HG02981 (cell line): ENCODE results near the gene STH.

Source experiments
- ATAC-seq: cut with Tn5 transposase; IDR thresholded peaks from one replicate; pipeline ENCODE4 v1.9.1; 2021; ENCODE audit warnings: mild to moderate bottlenecking, moderate library complexity; ENCODE audit not compliant: unreplicated experiment

The STH gene

DNA sequence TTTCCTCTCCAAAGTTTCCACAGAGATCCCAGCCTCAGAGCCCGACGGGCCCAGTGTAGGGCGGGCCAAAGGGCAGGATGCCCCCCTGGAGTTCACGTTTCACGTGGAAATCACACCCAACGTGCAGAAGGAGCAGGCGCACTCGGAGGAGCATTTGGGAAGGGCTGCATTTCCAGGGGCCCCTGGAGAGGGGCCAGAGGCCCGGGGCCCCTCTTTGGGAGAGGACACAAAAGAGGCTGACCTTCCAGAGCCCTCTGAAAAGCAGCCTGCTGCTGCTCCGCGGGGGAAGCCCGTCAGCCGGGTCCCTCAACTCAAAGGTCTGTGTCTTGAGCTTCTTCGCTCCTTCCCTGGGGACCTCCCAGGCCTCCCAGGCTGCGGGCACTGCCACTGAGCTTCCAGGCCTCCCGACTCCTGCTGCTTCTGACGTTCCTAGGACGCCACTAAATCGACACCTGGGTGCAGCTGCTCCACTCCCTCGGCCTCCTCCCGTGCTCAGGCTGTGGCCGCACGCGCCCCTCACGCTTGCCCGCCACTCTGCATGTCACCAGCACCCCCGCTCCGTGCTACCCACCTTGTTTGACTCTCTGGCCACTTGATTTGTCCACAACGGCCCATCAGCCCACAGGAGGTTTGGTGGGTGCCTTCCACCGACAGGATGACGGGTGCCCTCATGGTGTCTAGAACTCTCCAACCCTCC, 15.3 kb upstream of the STH start:
- ATAC-seq = no peak

GRCh38 chr17:45984368-45984767, 14.7 kb upstream of the STH start:
- no peak for ATAC-seq

DNA sequence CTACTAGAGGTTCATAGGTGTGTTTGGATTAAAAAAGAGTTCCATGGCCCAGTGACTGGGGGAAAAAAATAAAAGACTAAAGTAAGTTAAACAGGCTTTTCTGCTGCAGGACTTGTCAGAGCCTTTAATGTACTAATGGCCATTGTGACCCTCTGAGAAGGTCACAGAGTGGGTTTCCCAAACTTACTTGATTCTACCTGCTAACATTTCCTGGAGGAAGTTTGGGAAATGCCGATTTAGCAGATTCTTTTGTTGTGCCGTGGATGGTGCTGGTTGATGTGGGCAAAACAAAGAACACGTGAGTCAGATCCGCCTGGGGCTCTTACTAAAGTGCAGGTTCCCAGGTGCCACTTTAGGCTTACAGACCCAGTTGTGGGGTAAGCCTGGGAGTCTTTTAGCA, 13.6 kb upstream of the STH start:
- ATAC-seq = no peak

GRCh38 chr17:45986056-45986455, 13.0 kb upstream of the STH start:
- no peak for ATAC-seq

- no peak for ATAC-seq
These were observed 11.3 kb upstream of the STH start for GRCh38 chr17:45987706-45988105.

DNA sequence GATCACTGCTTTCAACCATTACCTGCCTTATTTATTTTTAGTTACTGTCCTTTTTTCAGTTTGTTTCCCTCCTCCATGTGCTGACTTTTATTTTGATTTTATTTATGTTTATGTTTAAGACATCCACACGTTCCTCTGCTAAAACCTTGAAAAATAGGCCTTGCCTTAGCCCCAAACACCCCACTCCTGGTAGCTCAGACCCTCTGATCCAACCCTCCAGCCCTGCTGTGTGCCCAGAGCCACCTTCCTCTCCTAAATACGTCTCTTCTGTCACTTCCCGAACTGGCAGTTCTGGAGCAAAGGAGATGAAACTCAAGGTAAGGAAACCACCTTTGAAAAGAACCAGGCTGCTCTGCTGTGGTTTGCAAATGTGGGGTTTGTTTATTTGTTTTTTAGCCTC, 9.3 kb upstream of the STH start:
- no peak for ATAC-seq

GRCh38 chr17:45990886-45991285, 8.2 kb upstream of the STH start:
- no peak for ATAC-seq

DNA sequence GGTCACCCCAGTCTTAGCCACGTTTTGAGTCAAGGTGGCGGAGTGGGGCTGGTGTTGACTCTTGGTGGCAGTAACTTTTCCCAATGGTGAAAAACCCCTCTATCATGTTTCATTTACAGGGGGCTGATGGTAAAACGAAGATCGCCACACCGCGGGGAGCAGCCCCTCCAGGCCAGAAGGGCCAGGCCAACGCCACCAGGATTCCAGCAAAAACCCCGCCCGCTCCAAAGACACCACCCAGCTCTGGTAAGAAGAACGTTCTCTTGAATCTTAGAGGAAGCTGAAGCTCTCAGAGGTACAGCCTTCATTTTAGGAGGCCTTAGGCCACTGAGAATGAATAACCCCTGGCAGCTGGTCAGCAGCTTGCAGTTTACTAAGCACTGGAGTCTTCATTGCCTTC, 7.7 kb upstream of the STH start:
- no peak for ATAC-seq

- ATAC-seq = no peak
These were observed 6.9 kb upstream of the STH start for GRCh38 chr17:45992175-45992574.

GRCh38 chr17:45992904-45993303, 6.1 kb upstream of the STH start:
- ATAC-seq = no peak

DNA sequence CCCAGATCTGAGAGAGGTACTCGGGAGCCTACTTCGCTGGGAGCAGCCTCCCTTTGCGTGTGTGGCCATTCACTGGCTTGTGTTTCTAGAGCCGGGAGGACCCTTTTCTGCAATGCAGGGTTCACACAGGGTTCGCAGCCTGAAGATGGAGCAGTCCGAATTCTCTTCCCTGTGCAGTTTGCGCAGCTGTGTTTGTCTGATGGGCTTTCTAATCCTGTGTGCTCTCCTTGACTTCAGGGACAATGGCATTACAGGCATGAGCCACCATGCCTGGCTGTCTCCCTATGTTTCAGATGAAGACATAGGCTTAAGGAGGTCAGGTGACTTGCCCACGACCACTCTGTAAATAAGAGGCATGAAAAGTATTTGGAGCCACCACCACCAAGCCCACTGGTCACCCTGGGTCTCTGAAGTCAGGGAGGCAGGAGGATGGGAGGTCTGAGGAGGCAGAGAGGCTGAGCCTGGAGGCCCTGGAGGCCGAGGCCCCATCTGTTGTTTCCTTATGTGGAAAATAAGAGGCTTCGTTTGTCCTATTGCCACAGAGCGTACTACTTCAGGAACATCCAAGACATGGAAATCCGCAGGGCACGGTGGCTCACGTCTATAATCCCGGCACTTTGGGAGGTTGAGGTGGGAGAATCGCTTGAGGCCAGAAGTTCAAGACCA, 5.0 kb upstream of the STH start:
- no peak for ATAC-seq

GRCh38 chr17:45994987-45995386, 4.1 kb upstream of the STH start:
- no peak for ATAC-seq

- no peak for ATAC-seq
These were observed 3.3 kb upstream of the STH start for GRCh38 chr17:45995627-45996270.

DNA sequence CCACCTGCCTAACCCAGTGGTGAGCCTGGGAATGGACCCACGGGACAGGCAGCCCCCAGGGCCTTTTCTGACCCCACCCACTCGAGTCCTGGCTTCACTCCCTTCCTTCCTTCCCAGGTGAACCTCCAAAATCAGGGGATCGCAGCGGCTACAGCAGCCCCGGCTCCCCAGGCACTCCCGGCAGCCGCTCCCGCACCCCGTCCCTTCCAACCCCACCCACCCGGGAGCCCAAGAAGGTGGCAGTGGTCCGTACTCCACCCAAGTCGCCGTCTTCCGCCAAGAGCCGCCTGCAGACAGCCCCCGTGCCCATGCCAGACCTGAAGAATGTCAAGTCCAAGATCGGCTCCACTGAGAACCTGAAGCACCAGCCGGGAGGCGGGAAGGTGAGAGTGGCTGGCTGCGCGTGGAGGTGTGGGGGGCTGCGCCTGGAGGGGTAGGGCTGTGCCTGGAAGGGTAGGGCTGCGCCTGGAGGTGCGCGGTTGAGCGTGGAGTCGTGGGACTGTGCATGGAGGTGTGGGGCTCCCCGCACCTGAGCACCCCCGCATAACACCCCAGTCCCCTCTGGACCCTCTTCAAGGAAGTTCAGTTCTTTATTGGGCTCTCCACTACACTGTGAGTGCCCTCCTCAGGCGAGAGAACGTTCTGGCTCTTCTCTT, 2.6 kb upstream of the STH start:
- ATAC-seq = no peak

GRCh38 chr17:45997166-45997565, 1.9 kb upstream of the STH start:
- ATAC-seq = no peak

GRCh38 chr17:45997624-45998023, 1.4 kb upstream of the STH start:
- ATAC-seq = no peak

DNA sequence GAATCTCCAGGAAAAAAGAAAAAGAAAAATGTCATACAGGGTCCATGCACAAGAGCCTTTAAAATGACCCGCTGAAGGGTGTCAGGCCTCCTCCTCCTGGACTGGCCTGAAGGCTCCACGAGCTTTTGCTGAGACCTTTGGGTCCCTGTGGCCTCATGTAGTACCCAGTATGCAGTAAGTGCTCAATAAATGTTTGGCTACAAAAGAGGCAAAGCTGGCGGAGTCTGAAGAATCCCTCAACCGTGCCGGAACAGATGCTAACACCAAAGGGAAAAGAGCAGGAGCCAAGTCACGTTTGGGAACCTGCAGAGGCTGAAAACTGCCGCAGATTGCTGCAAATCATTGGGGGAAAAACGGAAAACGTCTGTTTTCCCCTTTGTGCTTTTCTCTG, 845 bp downstream of the STH start:
- ATAC-seq = no peak

- ATAC-seq = no peak
These were observed 1.2 kb downstream of the STH start for GRCh38 chr17:46000292-46000691.

GRCh38 chr17:46000757-46001156, 1.7 kb downstream of the STH start:
- ATAC-seq = no peak

DNA sequence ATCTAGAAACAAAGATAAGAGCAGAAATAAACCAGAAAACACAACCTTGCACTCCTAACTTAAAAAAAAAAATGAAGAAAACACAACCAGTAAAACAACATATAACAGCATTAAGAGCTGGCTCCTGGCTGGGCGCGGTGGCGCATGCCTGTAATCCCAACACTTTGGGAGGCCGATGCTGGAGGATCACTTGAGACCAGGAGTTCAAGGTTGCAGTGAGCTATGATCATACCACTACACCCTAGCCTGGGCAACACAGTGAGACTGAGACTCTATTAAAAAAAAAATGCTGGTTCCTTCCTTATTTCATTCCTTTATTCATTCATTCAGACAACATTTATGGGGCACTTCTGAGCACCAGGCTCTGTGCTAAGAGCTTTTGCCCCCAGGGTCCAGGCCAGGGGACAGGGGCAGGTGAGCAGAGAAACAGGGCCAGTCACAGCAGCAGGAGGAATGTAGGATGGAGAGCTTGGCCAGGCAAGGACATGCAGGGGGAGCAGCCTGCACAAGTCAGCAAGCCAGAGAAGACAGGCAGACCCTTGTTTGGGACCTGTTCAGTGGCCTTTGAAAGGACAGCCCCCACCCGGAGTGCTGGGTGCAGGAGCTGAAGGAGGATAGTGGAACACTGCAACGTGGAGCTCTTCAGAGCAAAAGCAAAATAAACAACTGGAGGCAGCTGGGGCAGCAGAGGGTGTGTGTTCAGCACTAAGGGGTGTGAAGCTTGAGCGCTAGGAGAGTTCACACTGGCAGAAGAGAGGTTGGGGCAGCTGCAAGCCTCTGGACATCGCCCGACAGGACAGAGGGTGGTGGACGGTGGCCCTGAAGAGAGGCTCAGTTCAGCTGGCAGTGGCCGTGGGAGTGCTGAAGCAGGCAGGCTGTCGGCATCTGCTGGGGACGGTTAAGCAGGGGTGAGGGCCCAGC, 2.6 kb downstream of the STH start:
- ATAC-seq = no peak
